HepG2 (cell line): Measurements from ENCODE around the gene CFAP100. TPM values are rescaled to one million over a fixed set of nuclear protein-coding genes. Genes with fewer than 3 reads are reported as not detected.

Experiments used
- ATAC-seq: fragments of 200-7000 bp; cut with Tn5 transposase; 3 replicates; pipeline ENCODE4 v1.9.1; 2020; ENCODE audit warnings: mild to moderate bottlenecking, moderate library complexity
- BruUV-seq: library from RNA; stranded (reverse); fragments of 400-500 nt; replicated peaks from 2 replicates; lab custom pipeline; 2021; lab: Mats Ljungman, UMichigan
- CTCF ChIA-PET: fragments of 300-600 bp; formaldehyde crosslinking; extraction: SDS; loops from one replicate; lab custom pipeline; 2021; ENCODE audit warnings: low total read pairs, inconsistent platforms, low intra/inter-chr PET ratio; lab: Yijun Ruan, JAX
- POLR2A ChIA-PET: fragments of 350-600 bp; sonication (Branson Sonifier 250); formaldehyde crosslinking; loops from one replicate; lab custom pipeline; 2020; ENCODE audit warnings: antibody characterized with exemption, inconsistent platforms; lab: Yijun Ruan, JAX
- DNase-seq: peaks from one replicate; pipeline ENCODE4 v3.0.0-alpha.2; 2015; ENCODE audit warnings: low spot score
- FAIRE-seq: peaks from 3 replicates; lab custom pipeline; 2011; peaks lifted over from hg19 to GRCh38; lab: Jason Lieb, UNC
- H2AFZ ChIP-seq: one replicate; pipeline ENCODE4 v1.6.1; 2011; ENCODE audit warnings: low read length, inconsistent platforms
- H3K27ac ChIP-seq: fragments of 300-600 bp; 3 replicates; pipeline ENCODE4 v1.8.0; 2011; ENCODE audit warnings: mixed run types, mild to moderate bottlenecking, mixed read lengths, low read length, inconsistent platforms; ENCODE audit not compliant: insufficient read depth; ENCODE audit errors: extremely low read length
- H3K27me3 ChIP-seq, 2 experiments: fragments of 200-600 bp in 1 of 2; 2 replicates in 1 of 2; 3 replicates in 1 of 2; pipeline versions ENCODE4 v1.6.0 to v1.8.0; 2011; ENCODE audit warnings: low read length in 2 of 2, mild to moderate bottlenecking in 2 of 2, moderate library complexity in 2 of 2, inconsistent platforms in 1 of 2; ENCODE audit not compliant: insufficient read depth in 2 of 2, control insufficient read depth in 1 of 2
- H3K36me3 ChIP-seq, 2 experiments: fragments of 200-600 bp in 1 of 2; replicated peaks in 1 of 2; 2 replicates in 1 of 2; 3 replicates in 1 of 2; pipeline versions ENCODE4 v1.5.1 to v1.8.0; 2011; ENCODE audit warnings: low read length in 2 of 2, inconsistent platforms in 1 of 2; ENCODE audit not compliant: insufficient read depth in 2 of 2, control insufficient read depth in 1 of 2
- H3K4me1 ChIP-seq: 2 replicates; pipeline ENCODE4 v1.5.1; 2012; ENCODE audit warnings: low read length, inconsistent platforms; ENCODE audit not compliant: insufficient read depth
- H3K4me2 ChIP-seq: 2 replicates; pipeline ENCODE4 v1.6.0; 2011; ENCODE audit warnings: low read depth, low read length, inconsistent platforms
- H3K4me3 ChIP-seq, 3 experiments: fragments of 200-600 bp in 1 of 3; sonication (generic), shearing (Covaris generic) in 1 of 3; replicated peaks in 1 of 3; 2 replicates each; pipeline ENCODE4 v1.5.1; 2011 to 2016; ENCODE audit warnings: low read length in 3 of 3, inconsistent platforms in 2 of 3, low read depth in 2 of 3, mild to moderate bottlenecking in 2 of 3, control low read depth in 1 of 3, mixed read lengths in 1 of 3; ENCODE audit not compliant: insufficient read depth in 1 of 3
- H3K79me2 ChIP-seq: one replicate; pipeline ENCODE4 v1.6.1; 2011; ENCODE audit warnings: low read length, inconsistent platforms; ENCODE audit not compliant: insufficient read depth
- H3K9ac ChIP-seq: 2 replicates; pipeline ENCODE4 v1.6.0; 2011; ENCODE audit warnings: mild to moderate bottlenecking, low read depth, low read length, inconsistent platforms; ENCODE audit not compliant: insufficient read depth
- H3K9me3 ChIP-seq: 2 replicates; pipeline ENCODE4 v1.5.1; 2012; ENCODE audit warnings: mild to moderate bottlenecking, low read length
- H4K20me1 ChIP-seq: 2 replicates; pipeline ENCODE4 v1.6.0; 2011; ENCODE audit warnings: inconsistent platforms, mild to moderate bottlenecking, low read length, moderate library complexity; ENCODE audit not compliant: insufficient read depth
- BATF2 ChIP-seq: sonication (generic); formaldehyde crosslinking; IDR thresholded peaks from 2 replicates; pipeline ENCODE4 v1.8.0; 2022; ENCODE audit warnings: mild to moderate bottlenecking, missing genetic modification reagents, moderate library complexity
- CERS6 ChIP-seq: sonication (generic); formaldehyde crosslinking; IDR thresholded peaks from 2 replicates; pipeline ENCODE4 v1.5.0; 2020; ENCODE audit warnings: missing genetic modification reagents
- FOXP4 ChIP-seq: sonication (generic); formaldehyde crosslinking; IDR thresholded peaks from 2 replicates; pipeline ENCODE4 v1.4.0; 2020; ENCODE audit warnings: missing genetic modification reagents
- KDM1A ChIP-seq: IDR thresholded peaks from 2 replicates; pipeline ENCODE4 v1.6.1; 2016; ENCODE audit warnings: missing compliant biosample characterization
- MAX ChIP-seq: IDR thresholded peaks from 2 replicates; pipeline ENCODE4 v1.6.1; 2012; ENCODE audit warnings: inconsistent platforms
- NCOA5 ChIP-seq: sonication (generic); formaldehyde crosslinking; IDR thresholded peaks from 2 replicates; pipeline ENCODE4 v1.4.0; 2020; ENCODE audit warnings: missing genetic modification reagents
- RXRA ChIP-seq: sonication (generic); formaldehyde crosslinking; IDR thresholded peaks from 2 replicates; pipeline ENCODE4 v1.5.1; 2020; ENCODE audit warnings: missing genetic modification reagents
- SNAPC4 ChIP-seq: sonication (generic); formaldehyde crosslinking; IDR thresholded peaks from 2 replicates; pipeline ENCODE4 v1.4.0; 2020; ENCODE audit warnings: mild to moderate bottlenecking, missing genetic modification reagents
- ZHX1 ChIP-seq: sonication (generic); formaldehyde crosslinking; IDR thresholded peaks from 2 replicates; pipeline ENCODE4 v1.8.1; 2022; ENCODE audit warnings: low read depth, mild to moderate bottlenecking, missing genetic modification reagents
- ZNF33B ChIP-seq: sonication (generic); formaldehyde crosslinking; IDR thresholded peaks from 2 replicates; pipeline ENCODE4 v1.5.1; 2020; ENCODE audit warnings: mild to moderate bottlenecking, missing genetic modification reagents
- ZNF598 ChIP-seq: sonication (generic); formaldehyde crosslinking; IDR thresholded peaks from 2 replicates; pipeline ENCODE4 v1.5.1; 2020; ENCODE audit warnings: mild to moderate bottlenecking, missing genetic modification reagents, borderline replicate concordance
- ZNF768 ChIP-seq: sonication (generic); formaldehyde crosslinking; IDR thresholded peaks from 2 replicates; pipeline ENCODE4 v1.4.0; 2020; ENCODE audit warnings: missing genetic modification reagents
- ZNF891 ChIP-seq: sonication (generic); formaldehyde crosslinking; IDR thresholded peaks from 2 replicates; pipeline ENCODE4 v1.5.0; 2020; ENCODE audit warnings: mild to moderate bottlenecking, missing genetic modification reagents
- whole genome bisulfite sequencing: methylation state at CpG from one replicate; pipeline ENCODE4 v1.1.6; 2017; ENCODE audit warnings: low lambda C conversion rate; 5-methylcytosine and 5-hydroxymethylcytosine counted together
- in situ Hi-C: cut with HindIII; loops from 2 replicates; pipeline ENCODE4 v1.10.0; 2017; ENCODE audit warnings: low pct_unique_long_range_greater_than_20kb; ENCODE audit not compliant: extremely low pct_ligation_motif_present
- intact Hi-C: fragments of 100-400 bp; cut with micrococcal nuclease; formaldehyde crosslinking; loops from one replicate; pipeline ENCODE4 v1.10.0; 2022; ENCODE audit not compliant: unreplicated experiment
- polyA plus RNA-seq, 8 experiments: library from polyadenylated mRNA; depleted of rRNA in 3 of 8; stranded (reverse) in 7 of 8; unstranded in 1 of 8; fragments of >200 nt; fragmentation: Illumina TruSeq in 4 of 8; extraction: Trizol in 4 of 8; gene quantifications; 2 replicates each; pipeline versions ENCODE4 v1.2.1 to v1.2.3, GENCODE V29; 2011 to 2016; ENCODE audit warnings: low read depth in 4 of 8, missing spikeins in 1 of 8, mixed read lengths in 1 of 8; ENCODE audit not compliant: insufficient read depth in 1 of 8
- total RNA-seq, 5 experiments: library from RNA; depleted of rRNA; stranded (reverse); fragments of >200 nt; fragmentation: Illumina TruSeq; extraction: Trizol; gene quantifications; 2 replicates each; pipeline ENCODE4 v1.2.3, GENCODE V29; 2016; ENCODE audit warnings: low read depth in 1 of 5

CFAP100 gene
- total and polyA plus RNA-seq, 2 of the 13 experiments (the other 11 are each of a cell fraction or from before 2014, with no cell fraction given), result 0.32 TPM; not detected in 1

GRCh38 chr3:126369490-126369889 lies 25.2 kb upstream of the CFAP100 start:
- in situ Hi-C loops (loop anchor here (25.0 kb wide), 1 partner anchor 232 kb away; no protein-coding TSS in a partner anchor), intact Hi-C loops (no loop called here)
- BruUV-seq, result no TSS peak
- Histone ChIP-seq H4K20me1 (no peaks in the 10 kb centered on the region), H2AFZ (no peak overlapping the region), H3K4me1 (peaks cover 86% of the 10 kb centered on the region), H3K4me3 (no peak overlapping the region), H3K36me3 (no peaks in the 10 kb centered on the region), H3K4me2 (no peak overlapping the region), H3K9ac (no peak overlapping the region), H3K9me3 (no peaks in the 10 kb centered on the region), H3K27ac (no peak overlapping the region), H3K27me3 (peaks cover 2 to 10% of the 10 kb centered on the region in 2 experiments; a peak in 4 of 5 replicates), H3K79me2 (no peaks in the 10 kb centered on the region)
- ChIA-PET CTCF (interaction anchor here (1.0 kb wide), 1 partner anchor 20 kb away, joined by 5 read pairs; no protein-coding TSS in a partner anchor), POLR2A (no interaction called here)
- no peak for ATAC-seq
- no peak for DNase-seq
- FAIRE-seq, result no peak
- 36% methylated on average over 2 of the region's 2 CpGs for WGBS
- no peak for TF ChIP-seq NCOA5
- no peak for TF ChIP-seq KDM1A (CRISPR knock-in tag)
- TF ChIP-seq CERS6, result no peak
- no peak for TF ChIP-seq MAX
- TF ChIP-seq FOXP4 (CRISPR knock-in tag), result no peak
- no peak for TF ChIP-seq ZNF891 (CRISPR knock-in tag)
- no peak for TF ChIP-seq ZNF33B (CRISPR knock-in tag)
- TF ChIP-seq ZHX1 (CRISPR knock-in tag), result no peak
- TF ChIP-seq BATF2 (CRISPR knock-in tag), result no peak
- no peak for TF ChIP-seq SNAPC4
- no peak for TF ChIP-seq RXRA (CRISPR knock-in tag)
- no peak for TF ChIP-seq ZNF598 (CRISPR knock-in tag)
- no peak for TF ChIP-seq ZNF768 (CRISPR knock-in tag)
